Measurements from ENCODE around the gene DNAH14. TPM values are rescaled to one million over a fixed set of nuclear protein-coding genes. Genes with fewer than 3 reads are reported as not detected.

Gene DNAH14
- total RNA-seq, 1 experiment from 2014 or later = 47.0 TPM

- ChIA-PET POLR2A (interaction anchor here (0.6 kb wide), 3 partner anchors 9 to 134 kb away, joined by 3 to 8 read pairs (median 7); no protein-coding TSS in a partner anchor), CTCF (no interaction called here)
- Histone ChIP-seq H3K36me3 (ENCODE audit: control insufficient read depth, insufficient read depth, low read length) (no peaks in the 10 kb centered on the region; the same call in 1 of the 2 replicates), H3K27ac (ENCODE audit: low read length) (peak overlapping the region; percentile 76), H3K4me3 (ENCODE audit: low read depth in 2 of 2, low read length in 2 of 2) (peak overlapping the region; percentile 71 to 80), H3K9me3 (ENCODE audit: control insufficient read depth, insufficient read depth, low read depth, low read length) (no peaks in the 10 kb centered on the region), H3K27me3 (ENCODE audit: control insufficient read depth, insufficient read depth, low read length) (no peaks in the 10 kb centered on the region), H3K4me1 (ENCODE audit: control insufficient read depth, insufficient read depth, low read length) (peaks cover 41% of the 10 kb centered on the region)
- no peak for TF ChIP-seq CTCF (IDR thresholded peaks at IDR 0.05)
- TF ChIP-seq, protein P1, sequence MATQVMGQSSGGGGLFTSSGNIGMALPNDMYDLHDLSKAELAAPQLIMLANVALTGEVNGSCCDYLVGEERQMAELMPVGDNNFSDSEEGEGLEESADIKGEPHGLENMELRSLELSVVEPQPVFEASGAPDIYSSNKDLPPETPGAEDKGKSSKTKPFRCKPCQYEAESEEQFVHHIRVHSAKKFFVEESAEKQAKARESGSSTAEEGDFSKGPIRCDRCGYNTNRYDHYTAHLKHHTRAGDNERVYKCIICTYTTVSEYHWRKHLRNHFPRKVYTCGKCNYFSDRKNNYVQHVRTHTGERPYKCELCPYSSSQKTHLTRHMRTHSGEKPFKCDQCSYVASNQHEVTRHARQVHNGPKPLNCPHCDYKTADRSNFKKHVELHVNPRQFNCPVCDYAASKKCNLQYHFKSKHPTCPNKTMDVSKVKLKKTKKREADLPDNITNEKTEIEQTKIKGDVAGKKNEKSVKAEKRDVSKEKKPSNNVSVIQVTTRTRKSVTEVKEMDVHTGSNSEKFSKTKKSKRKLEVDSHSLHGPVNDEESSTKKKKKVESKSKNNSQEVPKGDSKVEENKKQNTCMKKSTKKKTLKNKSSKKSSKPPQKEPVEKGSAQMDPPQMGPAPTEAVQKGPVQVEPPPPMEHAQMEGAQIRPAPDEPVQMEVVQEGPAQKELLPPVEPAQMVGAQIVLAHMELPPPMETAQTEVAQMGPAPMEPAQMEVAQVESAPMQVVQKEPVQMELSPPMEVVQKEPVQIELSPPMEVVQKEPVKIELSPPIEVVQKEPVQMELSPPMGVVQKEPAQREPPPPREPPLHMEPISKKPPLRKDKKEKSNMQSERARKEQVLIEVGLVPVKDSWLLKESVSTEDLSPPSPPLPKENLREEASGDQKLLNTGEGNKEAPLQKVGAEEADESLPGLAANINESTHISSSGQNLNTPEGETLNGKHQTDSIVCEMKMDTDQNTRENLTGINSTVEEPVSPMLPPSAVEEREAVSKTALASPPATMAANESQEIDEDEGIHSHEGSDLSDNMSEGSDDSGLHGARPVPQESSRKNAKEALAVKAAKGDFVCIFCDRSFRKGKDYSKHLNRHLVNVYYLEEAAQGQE (IDR thresholded peaks at IDR 0.05; ENCODE audit: insufficient read depth in 1 of 2, low read depth in 2 of 2, low read length in 1 of 2) = no peak
- TF ChIP-seq SIN3A (IDR thresholded peaks at IDR 0.05; ENCODE audit: borderline replicate concordance, insufficient read depth, low read depth, low read length) = no peak
- TF ChIP-seq TCF7L2 (IDR thresholded peaks at IDR 0.05; ENCODE audit: low read depth, low read length) = no peak
- TF ChIP-seq POLR2AphosphoS5 (IDR thresholded peaks at IDR 0.05; ENCODE audit: low read depth, low read length) = no peak
- peak; percentile 19 for ATAC-seq
- TSS peak; percentile 64 for BruUV-seq (replicated peaks)
- in situ Hi-C loops (cut with HindIII; ENCODE audit: low pct_unique_long_range_greater_than_20kb, low sequenced_read_pairs) = no loop called here
- DNase-seq (ENCODE audit: low read depth, low spot score) = no peak
- intact Hi-C loops (cut with micrococcal nuclease; ENCODE audit: unreplicated experiment) = no loop called here
These were observed 497.1 kb downstream of the DNAH14 start for GRCh38 chr1:225426395-225427234.

DNA sequence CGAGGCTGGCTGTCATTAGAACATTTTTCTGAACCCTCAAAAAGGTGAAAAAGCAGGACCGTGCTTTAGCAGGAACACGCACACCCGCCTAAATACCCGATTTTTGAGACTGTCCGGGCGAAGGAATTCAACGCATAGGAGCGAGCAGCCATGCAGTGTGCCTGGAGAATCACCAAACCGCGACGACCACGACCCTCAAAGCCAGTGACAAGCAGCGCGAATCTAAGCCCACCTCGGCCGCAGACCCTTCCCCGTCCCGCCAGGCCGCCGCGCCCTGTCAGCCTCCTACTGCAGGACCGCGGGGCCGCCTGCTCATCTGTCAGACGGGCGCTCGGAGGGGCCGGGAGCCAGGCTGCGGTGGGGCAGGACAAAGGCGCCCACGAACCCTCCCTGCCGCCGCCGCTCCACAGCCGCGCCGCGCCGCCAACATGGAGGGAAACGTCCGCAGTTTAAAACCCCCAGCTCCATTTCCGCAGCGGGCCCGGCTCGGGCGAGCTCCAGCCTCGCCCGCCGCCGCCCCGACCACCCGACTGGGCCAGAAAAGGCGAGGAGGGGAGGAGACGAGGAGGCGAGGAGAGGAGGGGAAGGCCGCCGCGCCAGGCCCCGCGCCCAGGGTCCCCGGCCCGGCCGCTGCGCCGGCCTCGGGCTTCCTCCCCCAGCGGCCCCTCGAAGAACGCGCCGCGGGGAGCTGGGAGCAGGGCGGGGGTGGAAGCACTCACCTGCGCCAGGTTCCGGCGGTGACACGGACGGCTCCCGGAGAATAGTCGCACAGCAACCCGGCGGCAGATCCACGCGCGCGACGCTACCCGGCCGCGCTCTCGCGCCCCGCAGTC, 498.0 kb downstream of the DNAH14 start, which contains the start of gene LBR:
Gene LBR (minus strand): TSS at position 804 of the 833 bp plus-strand sequence. CDS start 3,963 bp downstream, outside the sequence.
- in situ Hi-C loops (cut with HindIII; ENCODE audit: low pct_unique_long_range_greater_than_20kb, low sequenced_read_pairs) = no loop called here
- BruUV-seq (replicated peaks) = no TSS peak
- Histone ChIP-seq H3K4me3 (ENCODE audit: low read depth in 2 of 2, low read length in 2 of 2) (peak within 1 kb of the TSS; percentile 80 to 86), H3K9me3 (ENCODE audit: control insufficient read depth, insufficient read depth, low read depth, low read length) (no peaks in the 10 kb centered on the region), H3K4me1 (ENCODE audit: control insufficient read depth, insufficient read depth, low read length) (peaks cover 41% of the 10 kb centered on the region), H3K27ac (ENCODE audit: low read length) (peak within 1 kb of the TSS; percentile 90), H3K36me3 (ENCODE audit: control insufficient read depth, insufficient read depth, low read length) (no peaks in the 10 kb centered on the region; the same call in 1 of the 2 replicates), H3K27me3 (ENCODE audit: control insufficient read depth, insufficient read depth, low read length) (no peaks in the 10 kb centered on the region)
- TF ChIP-seq SIN3A (IDR thresholded peaks at IDR 0.05; ENCODE audit: borderline replicate concordance, insufficient read depth, low read depth, low read length) (0 out of 2 replicates have a peak, but pooled peaks have one; percentile 48), CTCF (IDR thresholded peaks at IDR 0.05) (no peak)
- DNase-seq (ENCODE audit: low read depth, low spot score) (no peak), ATAC-seq (peak; percentile 56)
- ChIA-PET CTCF (interaction anchor here (0.6 kb wide), 1 partner anchor 17 kb away, joined by 4 read pairs; no protein-coding TSS in a partner anchor), POLR2A (interaction anchor here (0.6 kb wide), 2 partner anchors 9 to 133 kb away, joined by 7 to 8 read pairs; no protein-coding TSS in a partner anchor)
- intact Hi-C loops (cut with micrococcal nuclease; ENCODE audit: unreplicated experiment) = no loop called here

All from Panc1 (cell line).